ENCODE results near the gene TMEM167B.

DNA sequence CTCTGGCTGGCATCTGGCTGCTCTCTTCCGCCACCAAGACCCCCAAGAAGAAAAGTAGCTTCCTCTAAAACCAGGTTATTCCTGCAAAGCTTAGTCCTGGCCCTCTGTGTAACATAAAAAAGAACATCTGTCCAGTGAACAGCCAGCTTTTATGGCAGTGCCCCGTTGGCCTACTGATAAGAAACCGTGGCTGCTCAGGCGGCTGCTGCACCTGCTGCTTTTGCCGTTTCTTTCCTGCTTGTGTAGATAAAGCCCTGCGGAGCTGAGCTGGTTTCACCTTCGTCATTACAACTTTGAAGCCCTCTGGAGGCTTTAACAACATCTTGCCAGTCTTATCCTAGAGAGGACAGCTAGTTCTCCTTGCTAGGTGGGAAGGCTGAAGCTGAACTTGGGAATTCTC is 43.9 kb downstream of the TMEM167B start:
- TF ChIP-seq ZNF274 (IDR thresholded peaks at IDR 0.05; ENCODE audit: low read depth, low read length) (no peak), YY1 (IDR thresholded peaks at IDR 0.05; ENCODE audit: insufficient read depth, insufficient read length) (no peak)
